Activated naive CD8-positive, alpha-beta T cell (primary cell): ENCODE results near the gene HIC1.
"Not testable (repeated sequence)": the region's sequence is repeated elsewhere in the genome, so short reads cannot be mapped to it uniquely, and the experiment has no call there.

Source experiments
- H3K27ac Mint-ChIP-seq: one replicate; pipeline ENCODE4 v1.8.0; 2021; ENCODE audit warnings: mixed read lengths
- H3K27me3 Mint-ChIP-seq: one replicate; pipeline ENCODE4 v1.8.0; 2021; ENCODE audit warnings: mixed read lengths
- H3K36me3 Mint-ChIP-seq: one replicate; pipeline ENCODE4 v1.8.0; 2021; ENCODE audit warnings: mixed read lengths
- H3K4me1 Mint-ChIP-seq: one replicate; pipeline ENCODE4 v1.8.0; 2021; ENCODE audit warnings: low read depth, mixed read lengths
- H3K4me3 Mint-ChIP-seq: one replicate; pipeline ENCODE4 v1.8.0; 2021; ENCODE audit warnings: mild to moderate bottlenecking, mixed read lengths
- H3K9me3 Mint-ChIP-seq: one replicate; pipeline ENCODE4 v1.8.0; 2021; ENCODE audit warnings: low read depth, mixed read lengths

Gene HIC1

GRCh38 chr17:2054512-2055291 lies at the start of gene HIC1:
Gene HIC1, plus strand, starts transcription at chr17:2055103. Its CDS starts 1,588 bp downstream, at chr17:2056691.
- H3K4me1 Mint-ChIP-seq: peaks cover 18% of the 10 kb centered on the region
- H3K4me3 Mint-ChIP-seq: peak within 1 kb of the TSS; percentile 79
- H3K27me3 Mint-ChIP-seq: peaks cover 2% of the 10 kb centered on the region
- no peaks in the 10 kb centered on the region for H3K9me3 Mint-ChIP-seq
- no peaks in the 10 kb centered on the region for H3K36me3 Mint-ChIP-seq
- peak within 1 kb of the TSS; percentile 58 for H3K27ac Mint-ChIP-seq

DNA sequence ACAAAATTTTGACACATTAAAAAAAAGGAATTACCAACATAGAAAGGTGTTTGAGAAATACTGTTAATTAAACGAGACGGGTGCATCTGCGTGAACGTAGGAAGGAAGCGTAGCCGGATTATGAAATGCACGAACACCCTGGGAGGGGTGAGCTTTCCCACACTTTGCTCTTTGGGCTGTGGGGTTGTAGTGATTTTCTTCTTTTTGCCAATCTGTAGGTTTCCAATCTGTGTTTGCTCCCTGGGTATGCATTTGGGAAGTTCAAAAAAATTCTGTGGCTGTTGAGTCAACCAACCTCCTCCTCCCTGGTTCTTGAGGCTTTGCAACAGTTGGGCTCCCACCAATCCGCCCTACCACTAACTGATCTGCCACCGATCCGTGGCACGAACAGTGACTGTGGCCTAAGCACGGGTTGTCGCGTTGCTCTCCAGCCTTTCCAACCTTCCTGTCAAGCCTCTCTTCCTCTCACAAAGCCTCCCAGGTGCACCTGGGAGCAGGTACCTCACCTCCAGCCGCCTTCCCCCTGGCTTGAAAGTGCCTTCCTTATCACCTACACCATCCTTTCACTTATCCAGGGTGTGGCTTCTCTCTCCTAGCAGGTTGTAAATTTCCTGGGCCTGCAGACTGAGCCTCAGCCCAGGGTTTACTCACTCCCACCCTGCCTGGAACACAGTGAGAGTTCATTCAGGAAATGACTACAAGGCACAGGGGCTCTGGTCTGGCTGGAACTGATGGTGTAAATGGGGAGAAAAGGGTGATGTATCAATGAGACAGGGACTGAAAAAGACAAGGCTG lies 46.4 kb upstream of the HIC1 start:
- Mint-ChIP-seq H3K27ac (no peak overlapping the region), H3K4me1 (peaks cover 1% of the 10 kb centered on the region), H3K27me3 (no peaks in the 10 kb centered on the region), H3K36me3 (peaks cover 2% of the 10 kb centered on the region), H3K4me3 (no peak overlapping the region), H3K9me3 (no peaks in the 10 kb centered on the region)

- H3K4me3 Mint-ChIP-seq: no peak overlapping the region
- H3K4me1 Mint-ChIP-seq: peaks cover 1% of the 10 kb centered on the region
- no peaks in the 10 kb centered on the region for H3K27me3 Mint-ChIP-seq
- no peak overlapping the region for H3K27ac Mint-ChIP-seq
- H3K9me3 Mint-ChIP-seq: no peaks in the 10 kb centered on the region
- peaks cover 2% of the 10 kb centered on the region for H3K36me3 Mint-ChIP-seq
Measured at GRCh38 chr17:2009737-2010136, 45.2 kb upstream of the HIC1 start.

GRCh38 chr17:2011411-2012371 lies 43.2 kb upstream of the HIC1 start:
- no peak overlapping the region for H3K27ac Mint-ChIP-seq
- no peak overlapping the region for H3K4me3 Mint-ChIP-seq
- H3K36me3 Mint-ChIP-seq: peaks cover 4% of the 10 kb centered on the region
- H3K4me1 Mint-ChIP-seq: peaks cover 1% of the 10 kb centered on the region
- no peaks in the 10 kb centered on the region for H3K9me3 Mint-ChIP-seq
- H3K27me3 Mint-ChIP-seq: no peaks in the 10 kb centered on the region

DNA sequence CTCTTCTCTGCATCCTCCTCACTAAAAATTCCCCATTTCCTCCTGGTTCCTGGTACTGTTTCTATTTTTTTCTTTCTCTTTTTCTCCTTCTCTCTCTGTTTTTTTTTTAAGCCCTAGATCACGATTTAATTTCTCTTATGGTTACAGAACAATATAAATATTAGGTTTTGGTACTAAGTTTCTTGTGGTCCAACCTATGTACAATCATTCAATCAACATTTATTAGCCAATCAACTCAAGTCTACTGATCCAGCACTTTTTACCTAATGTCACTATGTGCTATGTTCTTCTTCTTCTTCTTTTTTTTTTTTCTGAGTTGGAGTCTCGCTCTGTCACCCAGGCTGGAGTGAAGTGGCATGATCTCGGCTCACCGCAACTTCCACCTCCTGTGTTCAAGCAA lies 42.4 kb upstream of the HIC1 start:
- Mint-ChIP-seq H3K9me3 (no peaks in the 10 kb centered on the region), H3K27ac (no peak overlapping the region), H3K36me3 (peaks cover 4% of the 10 kb centered on the region), H3K4me3 (no peak overlapping the region), H3K4me1 (peaks cover 1% of the 10 kb centered on the region), H3K27me3 (no peaks in the 10 kb centered on the region)

DNA sequence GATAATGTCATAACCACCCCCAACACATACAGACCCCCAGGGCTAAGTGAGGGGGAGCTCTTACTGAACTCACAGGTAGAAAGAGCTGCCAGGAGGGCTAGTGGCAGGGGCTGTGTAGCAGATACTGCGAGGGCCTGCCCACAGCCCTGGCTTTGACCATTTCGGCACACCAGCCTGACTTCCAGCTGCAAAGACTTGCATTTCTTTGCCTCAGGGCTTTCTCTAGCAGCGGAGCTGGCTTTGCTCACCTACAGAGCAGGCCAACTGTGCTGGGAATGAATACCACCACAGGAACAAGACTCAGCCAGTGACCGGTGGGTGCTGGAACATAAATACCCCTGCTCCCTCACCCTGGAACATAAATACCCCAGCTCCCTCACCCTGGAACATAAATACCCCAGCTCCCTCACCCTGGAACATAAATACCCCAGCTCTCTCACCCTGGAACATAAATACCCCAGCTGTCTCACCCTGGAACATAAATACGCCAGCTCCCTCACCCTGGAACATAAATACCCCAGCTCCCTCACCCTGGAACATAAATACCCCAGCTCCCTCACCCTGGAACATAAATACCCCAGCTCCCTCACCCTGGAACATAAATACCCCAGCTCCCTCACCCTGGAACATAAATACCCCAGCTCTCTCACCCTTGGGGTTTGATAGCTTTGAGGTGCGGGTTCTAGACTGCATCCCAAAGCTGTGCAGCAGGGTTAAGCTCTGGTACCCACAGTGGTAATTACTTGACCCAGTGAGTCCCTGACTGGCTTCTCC lies 41.5 kb upstream of the HIC1 start:
- not testable (repeated sequence) for H3K4me3 Mint-ChIP-seq, H3K36me3 Mint-ChIP-seq, H3K27me3 Mint-ChIP-seq, H3K9me3 Mint-ChIP-seq, H3K27ac Mint-ChIP-seq, H3K4me1 Mint-ChIP-seq

DNA sequence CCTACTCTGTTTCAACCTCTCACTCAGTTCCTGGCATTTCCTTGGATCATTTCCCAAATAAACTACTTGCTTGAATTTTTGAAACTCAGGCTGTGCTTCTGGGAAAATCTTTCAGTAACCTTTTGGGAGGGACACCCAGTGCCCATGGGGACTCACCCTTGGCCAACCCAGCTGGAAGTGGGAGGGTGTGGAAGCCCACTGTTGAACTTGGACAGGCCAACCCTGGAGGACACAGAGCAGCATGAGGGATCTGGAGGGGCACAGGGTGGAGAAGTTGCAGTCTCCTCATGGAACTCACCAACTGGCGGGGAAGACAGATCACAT lies 40.9 kb upstream of the HIC1 start:
- Mint-ChIP-seq H3K9me3 (no peaks in the 10 kb centered on the region), H3K4me1 (peaks cover 1% of the 10 kb centered on the region), H3K36me3 (peaks cover 4% of the 10 kb centered on the region), H3K27me3 (no peaks in the 10 kb centered on the region), H3K4me3 (no peak overlapping the region), H3K27ac (no peak overlapping the region)

DNA sequence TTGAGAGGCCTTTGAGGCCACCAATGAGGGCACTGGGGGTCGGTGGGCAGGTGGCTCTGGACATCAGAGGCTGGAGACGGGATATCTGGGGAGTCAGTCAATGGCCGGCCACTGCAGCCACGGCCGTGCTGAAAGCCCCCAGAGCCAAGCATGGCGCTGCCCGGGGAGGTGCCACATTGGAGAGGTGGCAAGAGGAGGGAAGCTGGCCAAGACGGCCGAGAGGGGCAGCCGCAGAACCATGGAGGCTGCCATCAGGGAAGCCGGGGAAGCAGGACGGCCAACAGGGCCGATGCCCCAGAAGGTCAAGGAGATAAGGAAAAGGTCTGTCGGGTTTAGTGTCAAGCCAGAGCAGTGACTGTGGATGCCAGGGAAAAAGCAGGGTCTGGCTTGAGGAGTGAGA lies 39.6 kb upstream of the HIC1 start:
- Mint-ChIP-seq H3K36me3 (peaks cover 4% of the 10 kb centered on the region), H3K27ac (no peak overlapping the region), H3K27me3 (peaks cover 1% of the 10 kb centered on the region), H3K4me3 (no peak overlapping the region), H3K4me1 (peaks cover 1% of the 10 kb centered on the region), H3K9me3 (no peaks in the 10 kb centered on the region)

GRCh38 chr17:2016494-2016893 lies 38.4 kb upstream of the HIC1 start:
- Mint-ChIP-seq H3K9me3 (no peaks in the 10 kb centered on the region), H3K27ac (no peak overlapping the region), H3K36me3 (peaks cover 4% of the 10 kb centered on the region), H3K4me3 (no peak overlapping the region), H3K27me3 (peaks cover 1% of the 10 kb centered on the region), H3K4me1 (peaks cover 1% of the 10 kb centered on the region)

DNA sequence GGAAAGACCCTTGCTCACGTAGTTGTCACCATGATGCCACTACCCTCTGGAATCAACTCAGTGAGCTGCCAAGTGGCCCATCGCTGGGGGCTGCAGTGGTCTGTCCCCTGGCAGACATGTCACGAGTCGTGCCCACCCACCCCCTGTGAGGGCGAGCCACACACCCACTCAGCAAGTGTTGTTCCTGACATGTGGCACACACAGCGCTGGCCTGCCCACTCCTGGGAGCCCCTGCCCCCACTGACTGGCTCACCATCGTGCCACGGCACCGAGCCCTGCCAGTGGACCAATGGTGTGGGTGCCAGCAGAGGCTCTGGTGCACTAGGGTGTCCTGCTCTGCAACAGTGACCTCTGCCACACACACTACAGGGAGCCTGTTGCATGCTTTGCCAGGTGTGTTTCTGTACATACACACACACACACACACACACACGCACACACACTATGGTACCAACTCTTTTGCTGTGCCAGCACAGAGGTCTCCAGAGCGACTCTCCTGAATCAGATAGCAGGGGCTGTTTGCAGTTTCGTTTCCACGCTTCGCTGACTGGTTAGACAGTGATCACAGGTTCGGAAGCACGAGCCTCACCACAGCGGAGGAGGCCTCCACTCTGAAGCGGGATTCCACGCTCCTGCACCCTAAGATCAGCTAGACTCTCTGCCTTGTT lies 37.5 kb upstream of the HIC1 start:
- Mint-ChIP-seq H3K4me1 (peaks cover 3% of the 10 kb centered on the region), H3K27ac (no peak overlapping the region), H3K9me3 (no peaks in the 10 kb centered on the region), H3K4me3 (no peak overlapping the region), H3K36me3 (peaks cover 3% of the 10 kb centered on the region), H3K27me3 (peaks cover 1% of the 10 kb centered on the region)

- Mint-ChIP-seq H3K4me3 (no peak overlapping the region), H3K36me3 (peaks cover 2% of the 10 kb centered on the region), H3K9me3 (no peaks in the 10 kb centered on the region), H3K4me1 (peaks cover 12% of the 10 kb centered on the region), H3K27me3 (peaks cover 1% of the 10 kb centered on the region), H3K27ac (no peak overlapping the region)
Measured at GRCh38 chr17:2018716-2019510, 36.0 kb upstream of the HIC1 start.

DNA sequence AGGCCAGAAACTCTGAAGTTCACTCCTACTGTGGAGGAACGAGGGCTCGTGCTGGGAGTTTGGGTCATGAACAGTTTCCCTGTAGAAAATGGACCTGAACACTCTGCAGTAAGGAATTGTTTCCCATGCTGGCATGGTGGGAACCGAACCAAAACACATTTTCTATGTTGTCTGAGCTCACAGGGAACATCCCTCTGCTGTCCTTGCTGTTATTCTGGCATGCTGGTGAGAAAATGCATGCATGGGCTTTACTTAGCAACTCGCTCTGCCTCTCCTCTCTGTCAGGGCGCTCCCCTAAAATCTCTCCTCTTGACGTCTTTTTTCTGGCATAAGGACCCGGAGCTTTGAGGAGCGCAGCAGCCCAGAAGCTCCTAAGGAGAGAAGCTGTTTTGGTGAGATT lies 35.2 kb upstream of the HIC1 start:
- H3K4me1 Mint-ChIP-seq: peaks cover 12% of the 10 kb centered on the region
- H3K4me3 Mint-ChIP-seq: no peak overlapping the region
- peaks cover 1% of the 10 kb centered on the region for H3K27me3 Mint-ChIP-seq
- peaks cover 2% of the 10 kb centered on the region for H3K36me3 Mint-ChIP-seq
- H3K27ac Mint-ChIP-seq: no peak overlapping the region
- H3K9me3 Mint-ChIP-seq: no peaks in the 10 kb centered on the region

GRCh38 chr17:2020721-2021120 lies 34.2 kb upstream of the HIC1 start:
- H3K27ac Mint-ChIP-seq: no peak overlapping the region
- H3K4me1 Mint-ChIP-seq: peaks cover 12% of the 10 kb centered on the region
- no peak overlapping the region for H3K4me3 Mint-ChIP-seq
- no peaks in the 10 kb centered on the region for H3K36me3 Mint-ChIP-seq
- H3K9me3 Mint-ChIP-seq: no peaks in the 10 kb centered on the region
- peaks cover 1% of the 10 kb centered on the region for H3K27me3 Mint-ChIP-seq
